Fibroblast of skin of scalp (primary cell): ENCODE data around the gene SYCP3. TPM values are rescaled to one million over a fixed set of nuclear protein-coding genes. Genes with fewer than 3 reads are reported as not detected.

ENCODE experiments used
- DNase-seq: peaks from one replicate; pipeline ENCODE4 v3.0.0-alpha.2; 2013
- polyA plus RNA-seq, 2 experiments: library from polyadenylated mRNA; unstranded; fragments of 120-200 nt; gene quantifications; one replicate each; pipeline ENCODE4 v1.2.1, GENCODE V29; 2013; ENCODE audit not compliant: insufficient read length in 2 of 2

The SYCP3 gene
- not detected for polyA plus RNA-seq (2013, experiment 1 of 2; ENCODE audit: insufficient read length)
- 1.2 TPM for polyA plus RNA-seq (2013, experiment 2 of 2; ENCODE audit: insufficient read length)

GRCh38 chr12:101738920-101739665, at the start of gene SYCP3:
TSS of gene SYCP3 (minus strand) at chr12:101739462. CDS start at chr12:101737935, 1,527 bp downstream.
- DNase-seq: no peak

- DNase-seq: no peak
Measured at GRCh38 chr12:101785671-101786070, 46.4 kb upstream of the SYCP3 start.

GRCh38 chr12:101784376-101784775, 45.1 kb upstream of the SYCP3 start:
- no peak for DNase-seq

- DNase-seq: no peak
Measured at GRCh38 chr12:101783838-101784237, 44.6 kb upstream of the SYCP3 start.

GRCh38 chr12:101783150-101783549, 43.9 kb upstream of the SYCP3 start:
- peak; percentile 16 for DNase-seq

GRCh38 chr12:101782273-101782731, 43.0 kb upstream of the SYCP3 start:
- DNase-seq: peak; percentile 26

- DNase-seq: no peak
Measured at GRCh38 chr12:101781834-101782233, 42.6 kb upstream of the SYCP3 start.

- DNase-seq: no peak
Measured at GRCh38 chr12:101780599-101780998, 41.3 kb upstream of the SYCP3 start.

GRCh38 chr12:101779626-101780025, 40.4 kb upstream of the SYCP3 start:
- DNase-seq: no peak

- DNase-seq: no peak
Measured at GRCh38 chr12:101779200-101779599, 39.9 kb upstream of the SYCP3 start.

- DNase-seq: no peak
Measured at GRCh38 chr12:101777978-101778377, 38.7 kb upstream of the SYCP3 start.

- no peak for DNase-seq
Measured at GRCh38 chr12:101777485-101777884, 38.2 kb upstream of the SYCP3 start.

- DNase-seq: no peak
Measured at GRCh38 chr12:101775816-101776215, 36.6 kb upstream of the SYCP3 start.

GRCh38 chr12:101773650-101774162, 34.4 kb upstream of the SYCP3 start:
- peak; percentile 69 for DNase-seq

GRCh38 chr12:101772012-101772775, 32.9 kb upstream of the SYCP3 start:
- DNase-seq: no peak

GRCh38 chr12:101769865-101770264, 30.6 kb upstream of the SYCP3 start:
- DNase-seq: no peak

- no peak for DNase-seq
Measured at GRCh38 chr12:101768781-101769180, 29.5 kb upstream of the SYCP3 start.

GRCh38 chr12:101767537-101767936, 28.3 kb upstream of the SYCP3 start:
- DNase-seq: no peak

- DNase-seq: no peak
Measured at GRCh38 chr12:101764051-101764792, 25.0 kb upstream of the SYCP3 start.

- DNase-seq: no peak
Measured at GRCh38 chr12:101763246-101763931, 24.1 kb upstream of the SYCP3 start.

- DNase-seq: no peak
Measured at GRCh38 chr12:101761781-101762180, 22.5 kb upstream of the SYCP3 start.

GRCh38 chr12:101761350-101761749, 22.1 kb upstream of the SYCP3 start:
- DNase-seq: no peak
